Omental fat pad (tissue), 4 donors: ENCODE measurements around the gene TAOK1. TPM values are rescaled to one million over a fixed set of nuclear protein-coding genes. Genes with fewer than 3 reads are reported as not detected.

Experiments
- ATAC-seq: fragments of 150-250 bp; one replicate; pipeline ENCODE4 v1.9.1; 2016; ENCODE audit warnings: mild to moderate bottlenecking, moderate library complexity; ENCODE audit not compliant: low FRiP score
- DNase-seq: peaks from one replicate; pipeline ENCODE4 v3.0.0-alpha.2; 2019; ENCODE audit warnings: low spot score
- total RNA-seq, 4 donors: library from RNA; depleted of rRNA; stranded (reverse); fragments of >200 nt; gene quantifications; one replicate each; pipeline ENCODE4 v1.1.0, GENCODE V29; 2016
- TF ChIP-seq, protein P1 (sequence below), 3 donors: fragments of 450-650 bp; IDR thresholded peaks; one replicate each; pipeline ENCODE4 v1.5.1; 2016 to 2017; ENCODE audit warnings: antibody characterized with exemption in 3 of 3, mild to moderate bottlenecking in 3 of 3, moderate library complexity in 2 of 3

TAOK1 gene
- total RNA-seq, 4 donors from 2014 or later, result 60.3 to 84.2 (median 64.3) TPM

DNA sequence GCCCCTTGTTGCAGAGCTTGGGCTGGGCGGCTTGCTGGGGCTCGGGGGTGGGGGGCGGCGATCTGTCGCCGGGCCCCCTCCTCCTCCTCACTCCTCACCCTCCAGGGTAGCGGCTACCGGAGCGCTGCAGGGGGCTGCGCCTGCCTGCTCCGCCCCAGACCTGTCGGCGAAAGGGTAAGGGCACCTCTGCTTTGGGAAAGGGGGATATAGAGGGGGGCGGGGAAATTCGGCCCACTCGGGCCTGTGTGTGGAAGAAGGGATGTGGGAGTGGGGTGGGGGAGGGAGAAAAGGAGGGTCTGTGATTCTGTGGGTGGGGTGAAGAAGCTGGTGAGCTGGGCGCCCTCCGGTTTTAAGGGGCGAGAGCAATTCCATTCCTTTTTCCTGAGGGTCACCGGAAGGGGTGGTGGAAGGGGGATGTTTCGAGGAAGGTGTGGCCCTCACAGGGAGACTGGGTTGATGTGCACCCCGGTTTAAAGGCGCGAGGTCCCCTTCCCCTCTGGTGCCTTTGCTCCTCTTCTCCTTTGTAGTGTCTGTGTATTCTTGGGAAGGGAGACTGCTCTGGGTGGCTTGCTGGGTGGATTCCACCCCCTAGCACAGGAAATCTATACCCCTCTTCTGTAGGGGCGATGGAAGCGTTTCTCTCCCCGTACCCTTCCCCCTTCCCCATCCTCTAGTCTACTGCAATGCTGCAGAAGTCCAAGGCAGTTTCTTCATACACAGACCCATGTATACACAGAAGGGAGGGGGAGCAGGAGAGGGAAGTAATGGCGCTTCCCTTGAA lies 878 bp downstream of the TAOK1 start:
- DNase-seq (no peak), ATAC-seq (peak; percentile 1)
- TF ChIP-seq, protein P1, sequence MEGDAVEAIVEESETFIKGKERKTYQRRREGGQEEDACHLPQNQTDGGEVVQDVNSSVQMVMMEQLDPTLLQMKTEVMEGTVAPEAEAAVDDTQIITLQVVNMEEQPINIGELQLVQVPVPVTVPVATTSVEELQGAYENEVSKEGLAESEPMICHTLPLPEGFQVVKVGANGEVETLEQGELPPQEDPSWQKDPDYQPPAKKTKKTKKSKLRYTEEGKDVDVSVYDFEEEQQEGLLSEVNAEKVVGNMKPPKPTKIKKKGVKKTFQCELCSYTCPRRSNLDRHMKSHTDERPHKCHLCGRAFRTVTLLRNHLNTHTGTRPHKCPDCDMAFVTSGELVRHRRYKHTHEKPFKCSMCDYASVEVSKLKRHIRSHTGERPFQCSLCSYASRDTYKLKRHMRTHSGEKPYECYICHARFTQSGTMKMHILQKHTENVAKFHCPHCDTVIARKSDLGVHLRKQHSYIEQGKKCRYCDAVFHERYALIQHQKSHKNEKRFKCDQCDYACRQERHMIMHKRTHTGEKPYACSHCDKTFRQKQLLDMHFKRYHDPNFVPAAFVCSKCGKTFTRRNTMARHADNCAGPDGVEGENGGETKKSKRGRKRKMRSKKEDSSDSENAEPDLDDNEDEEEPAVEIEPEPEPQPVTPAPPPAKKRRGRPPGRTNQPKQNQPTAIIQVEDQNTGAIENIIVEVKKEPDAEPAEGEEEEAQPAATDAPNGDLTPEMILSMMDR (IDR thresholded peaks at IDR 0.05), result no peak

DNA sequence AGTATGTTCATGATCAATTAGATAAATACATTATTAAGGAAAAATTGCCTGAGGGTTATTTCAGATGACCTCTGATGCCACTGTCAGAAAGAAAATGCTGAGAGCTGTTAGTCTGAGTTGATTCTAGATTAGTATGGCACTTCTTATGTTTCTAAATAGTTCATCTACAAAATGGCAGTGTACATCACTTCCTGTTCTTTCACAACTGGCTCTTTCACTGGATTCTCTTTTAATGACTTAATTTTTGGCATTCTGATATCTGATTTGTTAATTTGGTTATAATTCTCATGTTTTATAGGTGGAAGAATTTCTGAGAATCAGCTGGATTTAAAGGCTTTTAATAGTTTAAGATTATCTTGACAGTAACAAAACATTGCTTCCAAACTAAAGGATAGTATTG lies 3.3 kb downstream of the TAOK1 start:
- TF ChIP-seq, protein P1 (IDR thresholded peaks at IDR 0.05), result no peak
- ATAC-seq (no peak), DNase-seq (no peak)

DNA sequence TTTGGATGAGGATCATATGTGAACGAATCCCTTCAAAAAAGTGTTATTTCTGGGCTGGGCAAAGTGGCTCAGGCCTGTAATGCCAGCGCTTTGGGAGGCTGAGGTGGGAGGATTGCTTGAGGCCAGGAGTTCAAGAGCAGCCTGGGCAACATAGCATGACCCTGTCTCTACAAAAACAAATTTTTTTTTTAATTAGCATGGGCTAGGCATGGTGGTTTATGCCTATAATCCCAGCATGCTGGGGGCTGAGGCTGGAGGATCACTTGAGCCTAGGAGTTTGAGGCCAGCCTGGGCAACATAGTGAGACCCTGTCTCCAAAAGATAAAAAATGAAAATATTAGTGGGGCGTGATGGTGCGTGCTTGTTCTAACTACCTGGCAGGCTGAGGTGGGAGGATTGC lies 4.6 kb downstream of the TAOK1 start:
- TF ChIP-seq, protein P1 (IDR thresholded peaks at IDR 0.05), result no peak
- DNase-seq (no peak), ATAC-seq (no peak)

DNA sequence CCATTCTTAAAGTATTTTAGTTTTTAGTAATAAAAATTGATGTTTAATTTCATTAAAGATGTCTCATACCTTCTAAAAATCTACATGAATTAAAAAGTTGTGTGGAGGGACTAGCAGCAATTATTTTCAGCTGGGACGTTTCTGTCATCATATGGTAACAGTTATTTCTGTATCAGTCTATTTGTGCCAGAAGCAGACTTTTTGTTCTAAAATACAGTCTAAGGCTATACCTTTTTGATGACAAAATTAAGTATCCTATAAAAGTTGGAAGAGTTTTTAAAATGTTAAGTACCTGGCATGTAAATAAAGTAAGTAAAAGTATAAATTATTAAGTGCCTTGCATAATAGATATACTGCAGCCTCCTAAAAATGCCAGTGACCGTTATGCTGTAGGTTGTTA lies 5.9 kb downstream of the TAOK1 start:
- ATAC-seq (no peak), DNase-seq (no peak)
- TF ChIP-seq, protein P1 (IDR thresholded peaks at IDR 0.05), result no peak

DNA sequence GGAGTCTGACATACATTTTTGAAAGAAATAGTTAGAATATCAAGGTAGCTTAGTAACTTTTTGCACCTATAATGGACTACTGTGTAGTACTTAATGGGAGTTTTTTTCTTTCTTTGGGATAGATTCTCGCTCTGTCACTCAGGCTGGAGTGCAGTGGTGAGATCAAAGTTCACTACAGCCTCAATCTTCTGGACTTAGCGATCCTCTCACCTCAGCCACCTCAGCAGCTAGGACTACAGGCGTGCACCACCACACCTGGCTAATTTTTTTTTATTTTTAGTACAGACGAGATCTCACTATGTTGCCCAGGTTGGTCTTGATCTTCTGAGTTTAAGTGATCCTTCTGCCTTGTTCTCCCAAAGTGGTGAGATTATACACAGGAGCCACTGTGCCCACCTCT lies 9.5 kb downstream of the TAOK1 start:
- ATAC-seq, result no peak
- TF ChIP-seq, protein P1 (IDR thresholded peaks at IDR 0.05), result no peak
- no peak for DNase-seq

DNA sequence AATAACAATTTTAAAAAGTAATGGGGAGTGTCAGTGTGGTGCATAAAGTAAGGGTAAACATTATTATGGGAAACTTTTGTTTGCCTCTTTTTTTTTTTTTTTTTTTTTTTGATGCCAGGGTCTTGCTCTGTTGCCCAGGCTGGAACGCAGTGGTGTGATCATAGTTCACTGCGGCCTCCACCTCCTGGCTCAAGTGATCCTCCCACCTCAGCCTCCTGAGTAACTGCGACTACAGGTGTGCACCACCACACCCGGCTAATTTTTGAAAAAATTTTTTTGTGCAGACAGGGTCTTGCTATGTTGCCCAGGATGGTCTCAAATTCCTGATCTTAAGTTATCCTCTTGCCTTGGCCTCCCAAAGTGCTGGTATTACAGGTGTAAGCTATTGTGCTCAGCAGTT lies 10.7 kb downstream of the TAOK1 start:
- DNase-seq, result no peak
- TF ChIP-seq, protein P1 (IDR thresholded peaks at IDR 0.05), result no peak
- no peak for ATAC-seq

DNA sequence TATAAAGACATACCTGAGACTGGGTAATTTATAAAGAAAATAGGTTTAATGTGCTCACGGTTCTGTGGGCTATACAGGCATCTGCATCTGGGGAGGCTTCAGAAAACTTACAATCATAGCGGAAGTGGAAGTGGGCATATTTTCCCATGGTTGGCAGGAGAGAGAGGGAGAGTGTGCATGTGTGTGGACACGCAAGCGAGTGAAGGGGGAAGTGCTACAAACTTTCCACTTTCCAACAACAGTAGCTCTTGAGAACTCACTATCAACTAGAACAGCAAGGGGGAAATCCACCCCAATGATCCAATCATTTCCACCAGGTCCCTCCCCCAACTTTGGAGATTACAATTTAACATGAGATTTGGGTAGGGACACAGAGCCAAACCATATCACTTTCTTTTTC lies 11.1 kb downstream of the TAOK1 start:
- ATAC-seq, result no peak
- no peak for DNase-seq
- TF ChIP-seq, protein P1 (IDR thresholded peaks at IDR 0.05), result no peak
